ENCODE measurements around the gene NHLH2. TPM values are rescaled to one million over a fixed set of nuclear protein-coding genes. Genes with fewer than 3 reads are reported as not detected.

The NHLH2 gene
- total and polyA plus RNA-seq, 11 donors, result not detected

DNA sequence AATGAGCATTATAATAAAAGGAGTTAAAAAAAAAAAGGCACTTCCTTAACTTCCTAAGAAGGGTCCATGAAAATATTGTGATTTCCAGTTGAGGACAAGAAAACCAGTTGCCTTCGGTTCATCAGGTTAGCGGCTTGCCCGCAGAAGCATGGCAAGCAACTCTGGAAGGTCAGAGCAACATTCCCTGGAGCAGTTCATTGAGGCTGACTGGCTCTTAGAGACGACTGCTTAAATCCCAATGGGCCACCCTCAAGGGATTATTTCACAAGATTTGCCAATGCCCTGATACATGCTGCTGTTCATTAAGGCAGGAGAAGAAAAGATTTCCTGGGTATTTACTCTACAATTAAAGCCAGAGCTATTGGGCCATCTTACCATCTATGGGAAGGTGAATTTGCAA lies 43.4 kb downstream of the NHLH2 start:
- WGBS, 4 donors, result 79 to 94% (median 87%) methylated on average over 4 of the region's 4 CpGs

DNA sequence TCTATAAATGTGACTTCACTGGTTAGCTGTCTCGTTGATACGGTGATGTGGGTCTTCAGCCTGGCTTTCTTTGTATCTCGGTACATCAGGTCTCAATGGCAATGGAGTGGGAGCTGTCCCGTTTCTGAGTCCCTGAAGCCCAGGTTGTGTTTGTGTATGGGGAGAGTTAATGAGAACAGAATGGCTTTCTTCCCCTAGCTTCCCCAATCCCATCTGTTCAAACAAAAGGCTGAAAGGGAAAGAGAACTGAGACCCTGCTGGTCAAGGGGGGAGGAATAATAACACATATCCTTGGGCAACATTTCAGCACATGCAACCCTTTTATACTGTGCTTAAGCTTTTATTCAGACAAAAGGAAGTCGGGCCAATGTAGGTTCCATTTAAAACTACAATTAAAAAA lies 44.0 kb downstream of the NHLH2 start:
- intact Hi-C loops (cut with DNase I), result no loop called here
- TF ChIP-seq POLR2A (IDR thresholded peaks at IDR 0.05), result no peak
- TF ChIP-seq, protein P1, sequence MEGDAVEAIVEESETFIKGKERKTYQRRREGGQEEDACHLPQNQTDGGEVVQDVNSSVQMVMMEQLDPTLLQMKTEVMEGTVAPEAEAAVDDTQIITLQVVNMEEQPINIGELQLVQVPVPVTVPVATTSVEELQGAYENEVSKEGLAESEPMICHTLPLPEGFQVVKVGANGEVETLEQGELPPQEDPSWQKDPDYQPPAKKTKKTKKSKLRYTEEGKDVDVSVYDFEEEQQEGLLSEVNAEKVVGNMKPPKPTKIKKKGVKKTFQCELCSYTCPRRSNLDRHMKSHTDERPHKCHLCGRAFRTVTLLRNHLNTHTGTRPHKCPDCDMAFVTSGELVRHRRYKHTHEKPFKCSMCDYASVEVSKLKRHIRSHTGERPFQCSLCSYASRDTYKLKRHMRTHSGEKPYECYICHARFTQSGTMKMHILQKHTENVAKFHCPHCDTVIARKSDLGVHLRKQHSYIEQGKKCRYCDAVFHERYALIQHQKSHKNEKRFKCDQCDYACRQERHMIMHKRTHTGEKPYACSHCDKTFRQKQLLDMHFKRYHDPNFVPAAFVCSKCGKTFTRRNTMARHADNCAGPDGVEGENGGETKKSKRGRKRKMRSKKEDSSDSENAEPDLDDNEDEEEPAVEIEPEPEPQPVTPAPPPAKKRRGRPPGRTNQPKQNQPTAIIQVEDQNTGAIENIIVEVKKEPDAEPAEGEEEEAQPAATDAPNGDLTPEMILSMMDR (IDR thresholded peaks at IDR 0.05), result no peak
- 65 to 69% (median 68%) methylated on average over 5 of the region's 5 CpGs for WGBS, 4 donors
- H3K4me3 ChIP-seq, result no peak overlapping the region
- DNase-seq (no peak), ATAC-seq (no peak)
- peaks cover 0 to 6% (median 0%) of the 10 kb centered on the region in 12 donors for H3K4me1 ChIP-seq
- peaks cover 0 to 12% (median 0%) of the 10 kb centered on the region in 9 donors for H3K27me3 ChIP-seq
- H3K27ac ChIP-seq, result no peak overlapping the region
- no peaks in the 10 kb centered on the region for H3K9me3 ChIP-seq
- H3K36me3 ChIP-seq, result no peaks in the 10 kb centered on the region

More for the DNA sequence above, 43.4 kb downstream of the NHLH2 start:
- Histone ChIP-seq H3K27me3 (peaks cover 0 to 12% (median 0%) of the 10 kb centered on the region in 9 donors), H3K4me3 (no peak overlapping the region), H3K4me1 (peaks cover 0 to 6% (median 0%) of the 10 kb centered on the region in 12 donors), H3K36me3 (no peaks in the 10 kb centered on the region), H3K27ac (no peak overlapping the region), H3K9me3 (no peaks in the 10 kb centered on the region)
- TF ChIP-seq, protein P1 (IDR thresholded peaks at IDR 0.05), result no peak
- TF ChIP-seq POLR2A (IDR thresholded peaks at IDR 0.05), result no peak
- DNase-seq (no peak), ATAC-seq (no peak)
- intact Hi-C loops (cut with DNase I), result no loop called here

DNA sequence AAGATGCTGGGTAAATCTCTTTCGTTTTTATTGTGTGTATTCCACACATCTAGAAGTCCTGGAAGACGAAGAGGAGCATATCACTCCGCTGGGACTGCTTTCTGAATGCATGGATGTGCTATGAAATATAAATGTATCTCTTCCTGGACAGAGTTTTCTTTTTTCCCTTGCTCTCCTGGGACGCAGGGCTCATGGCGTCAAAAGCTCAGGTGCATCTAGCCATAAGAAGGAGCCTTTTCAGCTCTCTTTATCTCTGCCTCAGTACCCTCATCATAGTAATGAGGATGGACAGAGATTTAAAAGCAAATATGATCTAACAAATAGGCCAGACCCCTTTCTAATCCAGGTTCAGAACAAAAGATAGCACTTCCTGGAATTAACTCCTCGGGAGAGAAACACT lies 44.9 kb downstream of the NHLH2 start:
- ATAC-seq, result no peak
- H3K4me3 ChIP-seq, result no peak overlapping the region
- TF ChIP-seq, protein P1 (IDR thresholded peaks at IDR 0.05), result no peak
- no peak for TF ChIP-seq POLR2A (IDR thresholded peaks at IDR 0.05)
- DNase-seq, result no peak
- WGBS, 4 donors, result 80 to 86% (median 83%) methylated on average over 6 of the region's 6 CpGs
- no peaks in the 10 kb centered on the region for H3K36me3 ChIP-seq
- intact Hi-C loops (cut with DNase I), result no loop called here
- no peaks in the 10 kb centered on the region for H3K9me3 ChIP-seq
- H3K27ac ChIP-seq, result no peak overlapping the region
- peaks cover 0 to 12% (median 0%) of the 10 kb centered on the region in 9 donors for H3K27me3 ChIP-seq
- peaks cover 0 to 6% (median 0%) of the 10 kb centered on the region in 12 donors for H3K4me1 ChIP-seq

DNA sequence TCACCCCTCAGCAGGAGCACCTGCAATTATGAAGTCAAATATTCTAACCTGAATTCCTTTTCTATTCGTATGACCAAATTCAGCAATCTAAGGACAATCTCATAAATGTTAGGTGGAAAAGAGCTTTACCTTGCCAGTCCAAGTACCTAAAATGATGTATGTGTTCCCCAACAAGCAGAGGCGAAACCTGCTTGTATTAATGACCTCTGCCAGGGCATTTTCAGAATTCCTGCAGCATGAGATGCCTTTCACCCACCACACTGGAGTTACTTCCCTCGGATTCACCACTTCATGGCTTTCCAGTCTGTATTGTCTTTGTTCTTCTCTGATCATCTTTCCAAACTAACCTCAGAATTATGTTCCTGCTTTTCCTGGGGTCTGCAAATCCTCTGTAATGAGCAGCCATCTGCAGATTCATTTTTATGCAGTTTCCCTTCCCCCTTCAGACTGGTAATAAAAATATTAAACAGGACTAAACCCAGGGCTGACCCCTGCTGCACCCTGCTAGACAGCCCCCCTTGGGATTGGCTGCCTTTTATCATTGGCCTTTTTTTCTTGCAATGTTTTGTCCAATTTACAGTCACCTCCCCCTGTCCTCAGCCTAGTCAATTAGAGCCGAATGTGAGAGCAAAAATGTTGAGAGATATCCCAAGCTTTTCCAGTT lies 45.8 kb downstream of the NHLH2 start:
- no peak for DNase-seq
- Histone ChIP-seq H3K4me3 (no peak overlapping the region), H3K9me3 (no peaks in the 10 kb centered on the region), H3K36me3 (no peaks in the 10 kb centered on the region), H3K27ac (no peak overlapping the region), H3K27me3 (peaks cover 0 to 12% (median 0%) of the 10 kb centered on the region in 9 donors), H3K4me1 (peaks cover 0 to 6% (median 0%) of the 10 kb centered on the region in 12 donors)
- ATAC-seq, result no peak
- intact Hi-C loops (cut with DNase I), result no loop called here
- WGBS, 4 donors, result 61 to 83% (median 71%) methylated on average over 4 of the region's 4 CpGs
- no peak for TF ChIP-seq POLR2A (IDR thresholded peaks at IDR 0.05)
- TF ChIP-seq, protein P1 (IDR thresholded peaks at IDR 0.05), result no peak

Data from heart left ventricle (tissue), 16 donors.